ENCODE results near the gene MTOR. TPM values are rescaled to one million over a fixed set of nuclear protein-coding genes. Genes with fewer than 3 reads are reported as not detected.

MTOR gene
- total and polyA plus RNA-seq, 2 of the 8 experiments (the other 6 are each of a cell fraction or from before 2014, with no cell fraction given), result 44.2 to 76.8 TPM

DNA sequence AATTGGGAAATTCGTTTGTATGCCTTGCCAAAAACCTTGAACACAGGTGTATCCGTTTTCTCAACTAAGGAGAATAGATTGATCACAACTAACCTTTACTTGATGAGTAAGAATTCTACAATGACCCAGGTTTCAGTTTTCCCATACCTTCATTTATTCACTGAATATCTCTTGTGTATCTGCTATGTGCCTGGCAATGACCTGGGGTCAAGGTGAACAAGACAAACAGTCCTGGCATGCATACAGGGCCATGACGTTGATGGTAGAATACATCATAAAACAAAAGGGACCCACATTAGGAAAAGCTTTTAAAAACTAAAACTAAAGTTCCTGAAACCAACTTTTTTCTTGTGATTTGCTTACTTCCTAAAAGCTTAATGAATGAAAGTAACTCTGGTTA is 130.5 kb downstream of the MTOR start:
- H3K14ac ChIP-seq (ENCODE audit: insufficient read length), result no peak overlapping the region
- H2BK120ac ChIP-seq (replicated peaks; ENCODE audit: low read depth, low read length), result no peak overlapping the region
- H3K27me3 ChIP-seq (replicated peaks in 1 of 4; ENCODE audit: control insufficient read depth in 3 of 4, extremely low read depth in 1 of 4, insufficient read depth in 3 of 4, low read length in 3 of 4), result no peaks in the 10 kb centered on the region
- H4K91ac ChIP-seq (replicated peaks; ENCODE audit: insufficient read length, low read length), result no peak overlapping the region
- no peak overlapping the region for H3K4me2 ChIP-seq (ENCODE audit: insufficient read depth in 1 of 2, low read depth in 2 of 2, low read length in 2 of 2)
- DNase-seq (ENCODE audit: low read depth in 1 of 2, low spot score in 2 of 2) (no peak), FAIRE-seq (no peak)
- H3K9ac ChIP-seq (replicated peaks in 1 of 4; ENCODE audit: extremely low read depth in 1 of 4, low read depth in 3 of 4, low read length in 3 of 4), result no peak overlapping the region
- no peak overlapping the region for H2BK15ac ChIP-seq (ENCODE audit: low read length)
- H3K4ac ChIP-seq (replicated peaks; ENCODE audit: insufficient read length, low read depth, low read length), result no peak overlapping the region
- no peaks in the 10 kb centered on the region for H3K23me2 ChIP-seq (ENCODE audit: low read depth, low read length)
- H3K18ac ChIP-seq (ENCODE audit: extremely low read depth, low read length), result no peak overlapping the region
- 86% methylated on average over 3 of the region's 3 CpGs; no CpG with 5 or more reads in 1 of the 2 experiments for WGBS, 2 experiments (ENCODE audit: extremely low coverage in 1 of 2, insufficient coverage in 1 of 2, insufficient read length in 1 of 2, insufficient replicate concordance in 2 of 2, low coverage in 1 of 2, low lambda C conversion rate in 2 of 2, missing lambda C conversion rate in 1 of 2)
- H2AK5ac ChIP-seq (ENCODE audit: low read depth, low read length), result no peak overlapping the region
- H4K20me1 ChIP-seq (replicated peaks in 1 of 2; ENCODE audit: control insufficient read depth in 1 of 2, insufficient read depth in 2 of 2, low read length in 2 of 2), result peaks cover 0 to 3% of the 10 kb centered on the region in 2 experiments
- peaks cover 33 to 81% (median 65%) of the 10 kb centered on the region in 4 experiments for H3K36me3 ChIP-seq (ENCODE audit: control insufficient read depth in 2 of 4, insufficient read depth in 4 of 4, low read length in 3 of 4)
- H2BK5ac ChIP-seq (ENCODE audit: low read depth, low read length), result no peak overlapping the region
- H3K4me3 ChIP-seq (ENCODE audit: extremely low read depth in 1 of 4, insufficient read depth in 2 of 4, low read depth in 3 of 4, low read length in 4 of 4), result no peak overlapping the region
- H2AFZ ChIP-seq (ENCODE audit: low read length), result no peak overlapping the region
- TF ChIP-seq EZH2 (IDR thresholded peaks at IDR 0.05; ENCODE audit: low read depth, low read length, severe bottlenecking) (no peak), GTF2F1 (IDR thresholded peaks at IDR 0.05; ENCODE audit: borderline replicate concordance, low read depth, low read length) (no peak), SRF (IDR thresholded peaks at IDR 0.05; ENCODE audit: low read depth, low read length) (no peak), SAP30 (IDR thresholded peaks at IDR 0.05; ENCODE audit: insufficient read depth, insufficient replicate concordance, low read length) (no peak), FOSL1 (IDR thresholded peaks at IDR 0.05; ENCODE audit: insufficient read depth, low read depth, low read length) (no peak), TBP (IDR thresholded peaks at IDR 0.05; ENCODE audit: low read depth, low read length) (no peak), BRCA1 (IDR thresholded peaks at IDR 0.05; ENCODE audit: low read depth, low read length) (no peak), SP2 (IDR thresholded peaks at IDR 0.05; ENCODE audit: low read length) (no peak), SIRT6 (IDR thresholded peaks at IDR 0.05; ENCODE audit: low read length) (no peak), TCF12 (IDR thresholded peaks at IDR 0.05; ENCODE audit: low read depth, low read length) (no peak), HDAC6 (IDR thresholded peaks at IDR 0.05; ENCODE audit: low read depth, low read length) (no peak)
- TF ChIP-seq, protein P1, sequence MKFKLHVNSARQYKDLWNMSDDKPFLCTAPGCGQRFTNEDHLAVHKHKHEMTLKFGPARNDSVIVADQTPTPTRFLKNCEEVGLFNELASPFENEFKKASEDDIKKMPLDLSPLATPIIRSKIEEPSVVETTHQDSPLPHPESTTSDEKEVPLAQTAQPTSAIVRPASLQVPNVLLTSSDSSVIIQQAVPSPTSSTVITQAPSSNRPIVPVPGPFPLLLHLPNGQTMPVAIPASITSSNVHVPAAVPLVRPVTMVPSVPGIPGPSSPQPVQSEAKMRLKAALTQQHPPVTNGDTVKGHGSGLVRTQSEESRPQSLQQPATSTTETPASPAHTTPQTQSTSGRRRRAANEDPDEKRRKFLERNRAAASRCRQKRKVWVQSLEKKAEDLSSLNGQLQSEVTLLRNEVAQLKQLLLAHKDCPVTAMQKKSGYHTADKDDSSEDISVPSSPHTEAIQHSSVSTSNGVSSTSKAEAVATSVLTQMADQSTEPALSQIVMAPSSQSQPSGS (IDR thresholded peaks at IDR 0.05; ENCODE audit: low read length), result no peak
- no peak overlapping the region for H4K5ac ChIP-seq (ENCODE audit: insufficient read length, low read depth, low read length)
- no peak overlapping the region for H3K27ac ChIP-seq (ENCODE audit: low read depth, low read length)
- H3K9me3 ChIP-seq (ENCODE audit: insufficient read depth in 2 of 2, low read depth in 1 of 2, low read length in 1 of 2), result no peaks in the 10 kb centered on the region
- no peak overlapping the region for H3K56ac ChIP-seq (replicated peaks; ENCODE audit: insufficient read length, low read depth, low read length)
- no peak overlapping the region for H2BK12ac ChIP-seq (ENCODE audit: low read depth, low read length)
- H2BK20ac ChIP-seq (ENCODE audit: low read length), result no peak overlapping the region
- ChIA-PET CTCF (ENCODE audit: partially characterized antibody) (interaction anchor here (1.4 to 2.0 kb wide), 4 partner anchors 14 to 93 kb away, joined by 3 to 7 read pairs (median 4); no protein-coding TSS in a partner anchor), POLR2A (ENCODE audit: partially characterized antibody) (interaction anchor here (1.4 kb wide), 1 partner anchor 33 kb away, joined by 4 read pairs; the partner anchor contains the start of gene EXOSC10)
- H3K4me1 ChIP-seq (replicated peaks in 1 of 4; ENCODE audit: control insufficient read depth in 3 of 4, insufficient read depth in 4 of 4, low read length in 3 of 4), result no peaks in the 10 kb centered on the region
- no peaks in the 10 kb centered on the region for H3K79me2 ChIP-seq (ENCODE audit: control insufficient read depth in 1 of 2, insufficient read depth in 2 of 2, low read length in 2 of 2)
- no peaks in the 10 kb centered on the region; the same call in 1 of the 2 replicates for H3K79me1 ChIP-seq (ENCODE audit: low read depth, low read length)
- H4K8ac ChIP-seq (ENCODE audit: extremely low read depth, insufficient read depth, low read length), result no peak overlapping the region
- no peak overlapping the region for H3K23ac ChIP-seq (ENCODE audit: insufficient read length)

All from H1 (cell line).